BJ (cell line): Measurements from ENCODE around the gene FAM47B. TPM values are rescaled to one million over a fixed set of nuclear protein-coding genes. Genes with fewer than 3 reads are reported as not detected.

Experiments used
- CTCF ChIA-PET: fragments of 350-600 bp; formaldehyde crosslinking; extraction: SDS; loops from one replicate; lab custom pipeline; 2021; ENCODE audit warnings: antibody characterized with exemption, inconsistent platforms; lab: Yijun Ruan, JAX
- POLR2A ChIA-PET: fragments of 300-600 bp; sonication (Branson Sonifier 250); formaldehyde crosslinking; extraction: SDS; loops from one replicate; lab custom pipeline; 2021; ENCODE audit warnings: antibody characterized with exemption; lab: Charles Lee
- DNase-seq: peaks from one replicate; pipeline ENCODE4 v3.0.0-alpha.2; 2011; ENCODE audit warnings: low read depth
- H3K27me3 ChIP-seq: 2 replicates; pipeline ENCODE4 v1.6.0; 2011; ENCODE audit warnings: low read length; ENCODE audit not compliant: control insufficient read depth, insufficient read depth
- H3K36me3 ChIP-seq: 2 replicates; pipeline ENCODE4 v1.5.1; 2011; ENCODE audit warnings: low read length; ENCODE audit not compliant: control insufficient read depth, insufficient read depth
- H3K4me3 ChIP-seq: 2 replicates; pipeline ENCODE4 v1.5.1; 2011; ENCODE audit warnings: low read depth, mild to moderate bottlenecking, control low read depth, low read length
- polyA plus RNA-seq: library from polyadenylated mRNA; depleted of rRNA; stranded (reverse); fragments of >200 nt; gene quantifications from 2 replicates; pipeline ENCODE4 v1.2.3, GENCODE V29; 2011
- TF ChIP-seq, protein P1 (sequence below): IDR thresholded peaks from 2 replicates; pipeline ENCODE4 v1.5.1; 2011; ENCODE audit warnings: low read depth, mild to moderate bottlenecking, control low read depth, inconsistent platforms, low read length, moderate library complexity; ENCODE audit not compliant: insufficient read depth

The FAM47B gene
- polyA plus RNA-seq, 1 experiment, result not detected

DNA sequence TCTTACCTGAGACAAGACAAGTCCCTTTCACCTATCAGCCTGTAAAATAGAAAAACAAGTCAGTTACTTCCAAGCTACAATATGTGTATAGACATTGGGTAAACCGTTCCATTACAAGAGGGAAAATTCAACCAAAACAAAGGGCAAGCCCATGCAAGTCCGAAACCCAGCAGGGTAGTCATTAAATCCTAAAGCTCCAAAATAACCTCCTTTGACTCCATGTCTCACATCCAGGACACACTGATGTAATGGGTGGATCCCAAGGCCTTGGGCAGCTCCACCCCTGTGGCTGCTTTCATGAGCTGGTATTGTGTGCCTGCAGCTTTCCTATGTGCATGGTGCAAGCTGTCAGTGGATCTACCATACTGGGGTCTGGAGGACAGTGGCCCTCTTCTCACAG is 14.7 kb upstream of the FAM47B start:
- no peaks in the 10 kb centered on the region for H3K27me3 ChIP-seq
- ChIA-PET POLR2A (no interaction called here), CTCF (no interaction called here)
- no peak overlapping the region for H3K4me3 ChIP-seq
- no peaks in the 10 kb centered on the region for H3K36me3 ChIP-seq
- TF ChIP-seq, protein P1, sequence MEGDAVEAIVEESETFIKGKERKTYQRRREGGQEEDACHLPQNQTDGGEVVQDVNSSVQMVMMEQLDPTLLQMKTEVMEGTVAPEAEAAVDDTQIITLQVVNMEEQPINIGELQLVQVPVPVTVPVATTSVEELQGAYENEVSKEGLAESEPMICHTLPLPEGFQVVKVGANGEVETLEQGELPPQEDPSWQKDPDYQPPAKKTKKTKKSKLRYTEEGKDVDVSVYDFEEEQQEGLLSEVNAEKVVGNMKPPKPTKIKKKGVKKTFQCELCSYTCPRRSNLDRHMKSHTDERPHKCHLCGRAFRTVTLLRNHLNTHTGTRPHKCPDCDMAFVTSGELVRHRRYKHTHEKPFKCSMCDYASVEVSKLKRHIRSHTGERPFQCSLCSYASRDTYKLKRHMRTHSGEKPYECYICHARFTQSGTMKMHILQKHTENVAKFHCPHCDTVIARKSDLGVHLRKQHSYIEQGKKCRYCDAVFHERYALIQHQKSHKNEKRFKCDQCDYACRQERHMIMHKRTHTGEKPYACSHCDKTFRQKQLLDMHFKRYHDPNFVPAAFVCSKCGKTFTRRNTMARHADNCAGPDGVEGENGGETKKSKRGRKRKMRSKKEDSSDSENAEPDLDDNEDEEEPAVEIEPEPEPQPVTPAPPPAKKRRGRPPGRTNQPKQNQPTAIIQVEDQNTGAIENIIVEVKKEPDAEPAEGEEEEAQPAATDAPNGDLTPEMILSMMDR, result no peak
- DNase-seq, result no peak

DNA sequence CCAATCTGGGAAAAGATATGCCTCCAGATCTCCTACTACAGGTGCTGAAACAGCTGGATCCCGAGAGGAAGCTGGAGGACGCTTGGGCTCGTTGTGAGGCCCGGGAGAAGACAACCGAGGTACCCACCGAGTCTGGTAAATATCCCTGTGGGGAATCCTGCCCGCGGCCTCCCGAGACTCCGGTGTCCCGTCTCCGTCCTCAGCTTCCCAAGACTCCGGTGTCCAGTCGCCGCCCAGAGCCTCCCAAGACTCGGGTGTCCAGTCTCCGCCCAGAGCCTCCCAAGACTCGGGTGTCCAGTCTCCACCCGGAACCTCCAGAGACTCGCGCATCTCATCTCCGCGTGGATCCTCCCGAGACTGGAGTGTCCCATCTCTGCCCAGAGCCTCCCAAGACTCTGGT is 639 bp downstream of the FAM47B start:
- ChIA-PET CTCF (interaction anchor here (1.1 kb wide), 1 partner anchor 9 kb away, joined by 3 read pairs; no protein-coding TSS in a partner anchor), POLR2A (no interaction called here)
- Histone ChIP-seq H3K36me3 (no peaks in the 10 kb centered on the region), H3K27me3 (no peaks in the 10 kb centered on the region), H3K4me3 (no peak overlapping the region)
- TF ChIP-seq, protein P1, result no peak
- no peak for DNase-seq

DNA sequence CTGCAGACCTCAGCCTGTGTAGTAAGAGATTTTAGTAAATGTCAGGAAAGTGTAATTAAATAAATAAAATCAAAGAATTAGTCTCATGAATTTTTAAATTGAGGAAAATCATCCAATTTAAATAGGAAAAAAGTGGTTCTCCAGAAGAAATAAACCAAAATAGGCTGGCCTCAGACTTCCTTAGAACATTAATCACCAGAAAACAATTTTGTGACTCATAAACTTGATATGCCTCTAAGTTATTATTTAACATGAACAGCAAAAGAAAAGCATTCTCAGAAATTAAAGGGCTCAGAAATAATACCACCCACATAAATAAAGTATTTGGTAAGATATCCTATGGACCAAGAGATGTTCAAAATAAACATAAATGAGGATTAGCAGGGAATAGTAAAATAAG is 14.3 kb downstream of the FAM47B start:
- Histone ChIP-seq H3K4me3 (no peak overlapping the region), H3K36me3 (no peaks in the 10 kb centered on the region), H3K27me3 (no peaks in the 10 kb centered on the region)
- ChIA-PET POLR2A (no interaction called here), CTCF (no interaction called here)
- DNase-seq, result peak; percentile 4
- TF ChIP-seq, protein P1, result no peak

DNA sequence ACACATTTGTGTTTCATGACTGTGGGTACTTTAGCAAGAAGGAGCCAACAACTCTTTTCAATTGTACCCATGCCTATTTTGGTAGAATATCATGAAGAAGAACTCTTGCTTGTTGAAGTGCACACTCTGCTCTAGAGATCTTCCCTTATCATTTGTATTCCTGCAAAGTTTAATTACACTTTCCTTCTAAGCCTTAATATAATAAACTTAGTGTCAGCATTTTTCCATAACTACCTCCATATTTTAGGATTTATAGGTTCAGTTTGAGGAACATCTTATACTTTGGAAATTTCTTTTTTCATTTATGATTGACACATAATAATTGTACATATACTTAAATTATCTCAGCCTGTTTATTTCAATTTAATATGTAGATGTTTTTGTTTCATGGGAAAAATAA is 19.1 kb downstream of the FAM47B start:
- no peak overlapping the region for H3K4me3 ChIP-seq
- POLR2A ChIA-PET, result no interaction called here
- no peaks in the 10 kb centered on the region for H3K27me3 ChIP-seq
- no peaks in the 10 kb centered on the region for H3K36me3 ChIP-seq
- no peak for DNase-seq
- CTCF ChIA-PET, result no interaction called here
- TF ChIP-seq, protein P1, result no peak

DNA sequence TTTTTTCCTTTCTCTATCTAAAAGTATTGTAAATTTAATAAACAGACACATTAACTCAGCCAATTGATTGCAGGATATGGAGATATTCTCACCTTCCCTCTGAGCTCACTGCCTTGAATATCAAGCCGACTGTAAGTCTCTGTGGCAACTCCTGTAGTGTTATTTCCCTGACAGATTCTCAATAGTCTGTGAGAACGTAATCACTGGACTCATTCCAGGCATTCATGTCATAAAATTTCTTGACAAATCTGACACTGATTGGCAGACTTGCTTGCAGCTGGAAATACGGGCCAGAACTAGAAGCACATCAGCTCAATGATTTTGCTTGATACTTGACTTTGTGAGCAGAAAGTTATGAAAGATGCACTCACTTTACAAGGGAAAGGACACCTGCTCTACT is 29.6 kb downstream of the FAM47B start:
- POLR2A ChIA-PET, result no interaction called here
- no peak overlapping the region for H3K4me3 ChIP-seq
- TF ChIP-seq, protein P1, result no peak
- CTCF ChIA-PET, result no interaction called here
- H3K27me3 ChIP-seq, result no peaks in the 10 kb centered on the region
- no peak for DNase-seq
- no peaks in the 10 kb centered on the region for H3K36me3 ChIP-seq
